HepG2 (cell line): ENCODE data around the gene PNN. TPM values are rescaled to one million over a fixed set of nuclear protein-coding genes. Genes with fewer than 3 reads are reported as not detected.

ENCODE experiments used
- CENPT ChIP-seq: sonication (generic); formaldehyde crosslinking; IDR thresholded peaks from 2 replicates; pipeline ENCODE4 v1.8.0; 2022; ENCODE audit warnings: low read depth, mild to moderate bottlenecking, moderate library complexity, missing genetic modification reagents
- TRIM22 ChIP-seq: fragments of 450-650 bp; IDR thresholded peaks from 2 replicates; pipeline ENCODE4 v1.6.1; 2017
- ZNF710 ChIP-seq: sonication (generic); formaldehyde crosslinking; IDR thresholded peaks from 2 replicates; pipeline ENCODE4 v1.5.0; 2020; ENCODE audit warnings: mild to moderate bottlenecking, missing genetic modification reagents, borderline replicate concordance
- ZNF891 ChIP-seq: sonication (generic); formaldehyde crosslinking; IDR thresholded peaks from 2 replicates; pipeline ENCODE4 v1.5.0; 2020; ENCODE audit warnings: mild to moderate bottlenecking, missing genetic modification reagents
- polyA plus RNA-seq, 8 experiments: library from polyadenylated mRNA; depleted of rRNA in 3 of 8; stranded (reverse) in 7 of 8; unstranded in 1 of 8; fragments of >200 nt; fragmentation: Illumina TruSeq in 4 of 8; extraction: Trizol in 4 of 8; gene quantifications; 2 replicates each; pipeline versions ENCODE4 v1.2.1 to v1.2.3, GENCODE V29; 2011 to 2016; ENCODE audit warnings: low read depth in 4 of 8, missing spikeins in 1 of 8, mixed read lengths in 1 of 8; ENCODE audit not compliant: insufficient read depth in 1 of 8
- total RNA-seq, 5 experiments: library from RNA; depleted of rRNA; stranded (reverse); fragments of >200 nt; fragmentation: Illumina TruSeq; extraction: Trizol; gene quantifications; 2 replicates each; pipeline ENCODE4 v1.2.3, GENCODE V29; 2016; ENCODE audit warnings: low read depth in 1 of 5
- TF ChIP-seq, protein P1 (sequence below): sonication (generic); formaldehyde crosslinking; IDR thresholded peaks from 2 replicates; pipeline ENCODE4 v1.4.0; 2020; ENCODE audit warnings: missing genetic modification reagents

PNN gene
- total and polyA plus RNA-seq, 2 of the 13 experiments (the other 11 are each of a cell fraction or from before 2014, with no cell fraction given), result 58.0 to 214 TPM

- no peak for TF ChIP-seq CENPT (CRISPR knock-in tag)
- no peak for TF ChIP-seq ZNF710 (CRISPR knock-in tag)
- TF ChIP-seq, protein P1, sequence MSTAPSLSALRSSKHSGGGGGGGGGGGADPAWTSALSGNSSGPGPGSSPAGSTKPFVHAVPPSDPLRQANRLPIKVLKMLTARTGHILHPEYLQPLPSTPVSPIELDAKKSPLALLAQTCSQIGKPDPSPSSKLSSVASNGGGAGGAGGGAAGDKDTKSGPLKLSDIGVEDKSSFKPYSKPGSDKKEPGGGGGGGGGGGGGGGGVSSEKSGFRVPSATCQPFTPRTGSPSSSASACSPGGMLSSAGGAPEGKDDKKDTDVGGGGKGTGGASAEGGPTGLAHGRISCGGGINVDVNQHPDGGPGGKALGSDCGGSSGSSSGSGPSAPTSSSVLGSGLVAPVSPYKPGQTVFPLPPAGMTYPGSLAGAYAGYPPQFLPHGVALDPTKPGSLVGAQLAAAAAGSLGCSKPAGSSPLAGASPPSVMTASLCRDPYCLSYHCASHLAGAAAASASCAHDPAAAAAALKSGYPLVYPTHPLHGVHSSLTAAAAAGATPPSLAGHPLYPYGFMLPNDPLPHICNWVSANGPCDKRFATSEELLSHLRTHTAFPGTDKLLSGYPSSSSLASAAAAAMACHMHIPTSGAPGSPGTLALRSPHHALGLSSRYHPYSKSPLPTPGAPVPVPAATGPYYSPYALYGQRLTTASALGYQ, result no peak
- TF ChIP-seq TRIM22, result no peak
- TF ChIP-seq ZNF891 (CRISPR knock-in tag), result no peak
Measured at GRCh38 chr14:39184628-39185255, 9.7 kb downstream of the PNN start (continued).
